Measurements from ENCODE around the gene TF. TPM values are rescaled to one million over a fixed set of nuclear protein-coding genes. Genes with fewer than 3 reads are reported as not detected.

The TF gene
- polyA plus RNA-seq, 3 donors: 0.73 TPM; not detected in 2

GRCh38 chr3:133753107-133753778 lies 7.0 kb downstream of the TF start:
- Histone ChIP-seq H3K27me3 (ENCODE audit: control insufficient read depth in 2 of 2, insufficient read depth in 2 of 2, low read length in 2 of 2) (no peaks in the 10 kb centered on the region), H3K36me3 (replicated peaks in 1 of 2; ENCODE audit: control insufficient read depth in 1 of 2, insufficient read depth in 2 of 2, low read length in 2 of 2) (no peaks in the 10 kb centered on the region), H3K27ac (ENCODE audit: low read depth in 1 of 2, low read length in 2 of 2) (no peak overlapping the region), H4K20me1 (ENCODE audit: insufficient read depth, low read length) (no peaks in the 10 kb centered on the region), H3K4me1 (ENCODE audit: control insufficient read depth in 1 of 2, insufficient read depth in 2 of 2, low read length in 2 of 2) (no peaks in the 10 kb centered on the region), H3K9me3 (replicated peaks in 1 of 2; ENCODE audit: control insufficient read depth in 1 of 2, insufficient read depth in 1 of 2, low read length in 2 of 2) (no peaks in the 10 kb centered on the region), H3K4me2 (replicated peaks; ENCODE audit: extremely low read depth, low read length, poor library complexity, severe bottlenecking) (no peak overlapping the region), H3K4me3 (replicated peaks in 1 of 3; ENCODE audit: low read depth in 2 of 3, low read length in 3 of 3) (no peak overlapping the region), H3K79me2 (ENCODE audit: insufficient read depth, low read length) (no peaks in the 10 kb centered on the region), H3K9ac (ENCODE audit: insufficient read depth, low read length, poor library complexity, severe bottlenecking) (no peak overlapping the region), H2AFZ (ENCODE audit: insufficient read depth, low read depth, low read length, poor library complexity, severe bottlenecking) (no peak overlapping the region)
- no peaks in the 10 kb centered on the region for H3K9me3 Mint-ChIP-seq
- no peaks in the 10 kb centered on the region for H3K36me3 Mint-ChIP-seq
- intact Hi-C loops (cut with micrococcal nuclease): no loop called here
- H3K4me1 Mint-ChIP-seq: no peaks in the 10 kb centered on the region
- DNase-seq: no peak
- no peak for TF ChIP-seq CTCF (IDR thresholded peaks at IDR 0.05)
- no peak overlapping the region for H3K27ac Mint-ChIP-seq
- no peak overlapping the region for H3K4me3 Mint-ChIP-seq
- 94% methylated on average over 8 of the region's 13 CpGs for WGBS (ENCODE audit: insufficient coverage)
- peaks cover 2 to 6% (median 5%) of the 10 kb centered on the region in 3 donors for H3K27me3 Mint-ChIP-seq (ENCODE audit: low read depth in 3 of 3)

GRCh38 chr3:133753779-133754164 lies 7.6 kb downstream of the TF start:
- Mint-ChIP-seq H3K4me3 (no peak overlapping the region), H3K9me3 (peaks cover 0 to 2% (median 0%) of the 10 kb centered on the region in 7 donors), H3K36me3 (no peaks in the 10 kb centered on the region), H3K27me3 (ENCODE audit: low read depth in 3 of 3) (peaks cover 2 to 5% (median 5%) of the 10 kb centered on the region in 3 donors), H3K4me1 (no peaks in the 10 kb centered on the region), H3K27ac (no peak overlapping the region)
- Histone ChIP-seq H3K79me2 (ENCODE audit: insufficient read depth, low read length) (no peaks in the 10 kb centered on the region), H3K27ac (ENCODE audit: low read depth in 1 of 2, low read length in 2 of 2) (no peak overlapping the region), H2AFZ (ENCODE audit: insufficient read depth, low read depth, low read length, poor library complexity, severe bottlenecking) (no peak overlapping the region), H3K9me3 (replicated peaks in 1 of 2; ENCODE audit: control insufficient read depth in 1 of 2, insufficient read depth in 1 of 2, low read length in 2 of 2) (no peaks in the 10 kb centered on the region), H3K4me3 (replicated peaks in 1 of 3; ENCODE audit: low read depth in 2 of 3, low read length in 3 of 3) (no peak overlapping the region), H3K9ac (ENCODE audit: insufficient read depth, low read length, poor library complexity, severe bottlenecking) (no peak overlapping the region), H4K20me1 (ENCODE audit: insufficient read depth, low read length) (no peaks in the 10 kb centered on the region), H3K36me3 (replicated peaks in 1 of 2; ENCODE audit: control insufficient read depth in 1 of 2, insufficient read depth in 2 of 2, low read length in 2 of 2) (no peaks in the 10 kb centered on the region), H3K27me3 (ENCODE audit: control insufficient read depth in 2 of 2, insufficient read depth in 2 of 2, low read length in 2 of 2) (no peaks in the 10 kb centered on the region), H3K4me2 (replicated peaks; ENCODE audit: extremely low read depth, low read length, poor library complexity, severe bottlenecking) (no peak overlapping the region), H3K4me1 (ENCODE audit: control insufficient read depth in 1 of 2, insufficient read depth in 2 of 2, low read length in 2 of 2) (no peaks in the 10 kb centered on the region)
- intact Hi-C loops (cut with micrococcal nuclease): no loop called here
- no peak for TF ChIP-seq CTCF (IDR thresholded peaks at IDR 0.05)
- WGBS (ENCODE audit: insufficient coverage): 100% methylated on average over 1 of the region's 1 CpG
- no peak for DNase-seq

All from CD14-positive monocyte (primary cell).